IMR-90 (cell line): ENCODE measurements around the gene TMTC1. TPM values are rescaled to one million over a fixed set of nuclear protein-coding genes. Genes with fewer than 3 reads are reported as not detected.

Experiments
- polyA plus RNA-seq, 3 experiments: library from polyadenylated mRNA; depleted of rRNA; stranded (reverse); fragments of >200 nt; gene quantifications; 2 replicates each; pipeline ENCODE4 v1.2.3, GENCODE V29; 2012; ENCODE audit warnings: low replicate concordance in 1 of 3
- total RNA-seq: library from RNA; depleted of rRNA; stranded (reverse); fragments of >200 nt; gene quantifications from 2 replicates; pipeline ENCODE4 v1.2.3, GENCODE V29; 2012
- TF ChIP-seq, protein P1 (sequence below): fragments of 150-350 bp; IDR thresholded peaks from 2 replicates; pipeline ENCODE4 v1.6.1; 2016; ENCODE audit warnings: low read depth, mild to moderate bottlenecking, low read length, moderate library complexity, borderline replicate concordance

Gene TMTC1
- total and polyA plus RNA-seq, 2 of the 4 experiments (the other 2 are of a cell fraction): 12.5 to 36.4 TPM

DNA sequence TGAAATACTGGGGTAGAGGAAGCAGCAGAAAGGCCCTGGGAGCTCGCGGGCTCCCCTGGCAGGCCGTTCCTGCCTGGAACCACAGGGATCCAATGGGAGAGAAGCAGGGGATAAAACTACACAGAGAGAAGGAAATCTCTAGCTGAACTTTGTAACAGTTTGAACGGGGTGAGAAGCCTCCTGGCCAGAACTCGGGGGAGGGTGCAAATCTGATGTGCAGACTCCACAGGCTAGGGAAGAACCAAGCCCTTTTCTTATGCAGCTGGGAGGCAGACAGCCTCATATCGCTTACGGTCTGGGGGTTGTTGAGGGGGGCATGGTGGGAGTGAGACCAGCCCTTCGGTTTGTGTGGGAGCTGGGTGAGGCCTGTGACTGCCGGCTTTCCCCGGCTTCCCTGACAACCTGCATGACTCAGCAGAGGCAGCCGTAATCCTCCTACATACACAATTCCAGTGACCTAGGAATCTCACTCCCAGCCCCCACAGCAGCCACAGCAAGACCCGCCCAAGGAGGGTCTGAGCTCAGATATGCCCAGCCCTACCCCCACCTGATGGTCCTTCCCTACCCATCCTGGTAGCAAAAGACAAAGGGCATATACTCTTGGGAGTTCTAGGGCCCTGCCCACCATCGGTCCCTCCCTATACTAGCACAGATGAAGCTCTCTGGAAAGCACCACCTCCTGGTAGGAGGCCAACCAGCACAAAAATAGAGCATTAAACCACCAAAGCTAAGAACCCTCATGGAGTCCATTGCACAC is 143.0 kb downstream of the TMTC1 start (continued):
- TF ChIP-seq, protein P1, sequence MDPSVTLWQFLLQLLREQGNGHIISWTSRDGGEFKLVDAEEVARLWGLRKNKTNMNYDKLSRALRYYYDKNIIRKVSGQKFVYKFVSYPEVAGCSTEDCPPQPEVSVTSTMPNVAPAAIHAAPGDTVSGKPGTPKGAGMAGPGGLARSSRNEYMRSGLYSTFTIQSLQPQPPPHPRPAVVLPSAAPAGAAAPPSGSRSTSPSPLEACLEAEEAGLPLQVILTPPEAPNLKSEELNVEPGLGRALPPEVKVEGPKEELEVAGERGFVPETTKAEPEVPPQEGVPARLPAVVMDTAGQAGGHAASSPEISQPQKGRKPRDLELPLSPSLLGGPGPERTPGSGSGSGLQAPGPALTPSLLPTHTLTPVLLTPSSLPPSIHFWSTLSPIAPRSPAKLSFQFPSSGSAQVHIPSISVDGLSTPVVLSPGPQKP: no peak
